ENCODE measurements around the gene ZMIZ2.
"Not testable (repeated sequence)": the region's sequence is repeated elsewhere in the genome, so short reads cannot be mapped to it uniquely, and the experiment has no call there.

Gene ZMIZ2

GRCh38 chr7:44772867-44773266 is 24.2 kb downstream of the ZMIZ2 start:
- DNase-seq, result no peak

GRCh38 chr7:44774486-44774885 is 25.8 kb downstream of the ZMIZ2 start:
- DNase-seq, result not testable (repeated sequence)

GRCh38 chr7:44775383-44776107 is 26.9 kb downstream of the ZMIZ2 start:
- no peak for DNase-seq

GRCh38 chr7:44776211-44776610 is 27.6 kb downstream of the ZMIZ2 start:
- DNase-seq, result no peak

GRCh38 chr7:44782460-44782859 is 33.8 kb downstream of the ZMIZ2 start:
- no peak for DNase-seq

GRCh38 chr7:44783407-44783806 is 34.8 kb downstream of the ZMIZ2 start:
- no peak for DNase-seq

GRCh38 chr7:44784364-44784763 is 35.7 kb downstream of the ZMIZ2 start:
- no peak for DNase-seq

- not testable (repeated sequence) for DNase-seq
These were observed 36.6 kb downstream of the ZMIZ2 start for GRCh38 chr7:44785218-44785617.

- DNase-seq, result no peak
These were observed 38.4 kb downstream of the ZMIZ2 start for GRCh38 chr7:44787041-44787440.

GRCh38 chr7:44787762-44788161 is 39.1 kb downstream of the ZMIZ2 start:
- DNase-seq, result no peak

- no peak for DNase-seq
These were observed 41.3 kb downstream of the ZMIZ2 start for GRCh38 chr7:44789990-44790389.

- DNase-seq, result no peak
These were observed 42.9 kb downstream of the ZMIZ2 start for GRCh38 chr7:44791278-44792219.

GRCh38 chr7:44793919-44794318 is 45.3 kb downstream of the ZMIZ2 start:
- DNase-seq, result no peak

- DNase-seq, result no peak
These were observed 45.7 kb downstream of the ZMIZ2 start for GRCh38 chr7:44794331-44794730.

- DNase-seq, result peak; percentile 70
These were observed 47.4 kb downstream of the ZMIZ2 start for GRCh38 chr7:44796034-44796503.

- DNase-seq, result peak; percentile 98
These were observed 48.1 kb downstream of the ZMIZ2 start, which contains the start of gene PPIA for GRCh38 chr7:44796504-44797328. PPIA (plus strand) TSS chr7:44796681; CDS start chr7:44796725, 44 bp downstream.

GRCh38 chr7:44797329-44798258 is 48.9 kb downstream of the ZMIZ2 start:
- DNase-seq, result peak; percentile 82

GRCh38 chr7:44798649-44799305 is 50.1 kb downstream of the ZMIZ2 start:
- no peak for DNase-seq

- no peak for DNase-seq
These were observed 51.3 kb downstream of the ZMIZ2 start for GRCh38 chr7:44799939-44800338.

GRCh38 chr7:44801890-44802289 is 53.2 kb downstream of the ZMIZ2 start:
- no peak for DNase-seq

- no peak for DNase-seq
These were observed 53.9 kb downstream of the ZMIZ2 start for GRCh38 chr7:44802418-44803025.

Data from COR-L47 (cell line).